Stimulated activated CD4-positive, alpha-beta T cell treated with anti-CD3 and anti-CD28 coated beads, Interleukin-1b, Interleukin-23, amount 100 ng/mL, for 24 hours (primary cell): Measurements from ENCODE around the gene ANO5.
"Not testable (repeated sequence)": the region's sequence is repeated elsewhere in the genome, so short reads cannot be mapped to it uniquely, and the experiment has no call there.

Source experiments
- DNase-seq, 4 experiments: peaks; one replicate each; pipeline ENCODE4 v3.0.0-alpha.2; 2020; ENCODE audit warnings: low read depth in 4 of 4, low spot score in 1 of 4

ANO5 gene

GRCh38 chr11:22203281-22203680 is 10.4 kb downstream of the ANO5 start:
- no peak for DNase-seq

DNA sequence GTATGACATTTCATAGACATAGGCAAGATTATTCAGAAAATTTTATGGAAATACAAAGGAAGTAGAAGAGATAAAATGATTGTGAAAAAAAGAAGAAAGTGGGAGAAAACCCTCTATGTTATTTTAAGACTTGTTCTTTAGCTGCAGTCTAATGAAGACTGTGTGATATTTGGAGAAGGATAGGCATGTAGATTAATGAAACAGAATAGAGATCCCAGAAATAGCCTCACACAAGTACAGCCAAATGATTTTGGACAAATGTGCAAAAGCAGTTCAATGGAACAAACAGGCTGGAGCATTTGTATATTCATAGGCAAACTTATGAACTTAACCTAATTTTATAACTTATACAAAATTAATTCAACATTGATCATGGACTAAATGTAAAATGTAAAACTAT is 14.3 kb downstream of the ANO5 start:
- no peak for DNase-seq

DNA sequence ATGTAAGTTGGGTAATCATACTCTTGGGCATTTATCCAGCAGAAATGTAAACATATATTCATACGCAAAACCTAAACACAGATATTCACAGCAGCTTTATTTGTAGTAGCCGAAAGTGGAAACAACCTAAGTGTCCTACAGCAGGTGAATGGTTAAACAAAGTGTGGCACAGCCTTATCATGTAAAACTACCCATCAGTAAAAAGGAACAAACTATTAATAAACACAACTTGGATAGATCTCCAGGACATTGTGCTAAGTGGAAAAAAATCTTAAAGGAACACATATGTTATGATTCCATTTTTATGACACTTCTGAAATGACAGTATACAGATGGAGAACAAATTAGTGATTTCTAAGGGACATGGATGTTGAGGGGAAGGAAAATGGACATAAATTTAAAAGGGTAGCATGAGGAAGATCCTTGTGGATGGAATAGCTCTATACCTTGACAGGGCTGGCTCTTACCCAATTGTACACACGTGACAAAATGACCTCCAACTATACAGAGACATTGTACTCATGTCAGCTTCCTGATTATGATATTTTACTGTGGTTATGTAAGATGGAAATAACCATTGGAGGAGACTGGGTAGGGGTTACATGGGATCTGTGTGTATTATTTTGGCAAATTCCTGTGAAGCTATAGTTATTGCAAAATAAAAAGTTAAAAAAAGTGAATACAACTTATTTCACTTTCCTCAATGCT is 15.4 kb downstream of the ANO5 start:
- DNase-seq, result no peak

DNA sequence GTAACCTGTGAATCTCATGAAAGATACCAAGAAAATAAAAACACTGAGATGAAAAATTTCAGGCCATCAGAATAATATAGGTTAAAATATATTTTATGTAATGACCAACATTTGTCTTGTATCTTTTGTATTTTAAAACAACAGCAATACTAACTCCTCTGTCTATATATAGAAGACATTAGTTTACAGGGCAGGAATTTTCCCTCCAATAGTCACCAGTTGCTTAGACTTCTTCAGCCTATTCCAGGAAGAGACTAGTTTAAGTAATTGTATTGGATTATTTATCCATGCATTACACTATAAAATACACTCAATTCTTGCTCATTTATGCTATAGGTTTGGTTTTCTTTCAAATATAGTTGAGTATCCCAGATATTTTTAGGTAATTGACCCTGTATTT is 24.1 kb downstream of the ANO5 start:
- no peak for DNase-seq

DNA sequence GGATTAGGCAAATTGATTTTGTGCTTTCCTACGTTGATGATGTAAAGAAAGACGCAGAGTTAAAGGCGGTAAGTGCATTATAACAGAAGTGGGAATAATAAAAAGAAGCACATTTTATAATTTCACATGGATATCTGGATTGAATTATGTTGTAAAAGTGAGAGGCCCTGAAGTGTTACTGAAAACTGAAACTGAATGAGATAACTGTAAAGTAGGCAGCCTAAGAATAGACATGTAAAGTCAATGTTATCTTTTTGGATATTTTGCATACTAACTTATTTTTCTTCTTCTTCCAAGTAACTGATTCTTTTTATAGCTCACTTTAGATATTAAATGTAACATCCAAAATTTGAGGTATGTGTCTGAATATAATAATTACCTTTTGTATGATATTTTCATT is 28.3 kb downstream of the ANO5 start:
- DNase-seq, result no peak

DNA sequence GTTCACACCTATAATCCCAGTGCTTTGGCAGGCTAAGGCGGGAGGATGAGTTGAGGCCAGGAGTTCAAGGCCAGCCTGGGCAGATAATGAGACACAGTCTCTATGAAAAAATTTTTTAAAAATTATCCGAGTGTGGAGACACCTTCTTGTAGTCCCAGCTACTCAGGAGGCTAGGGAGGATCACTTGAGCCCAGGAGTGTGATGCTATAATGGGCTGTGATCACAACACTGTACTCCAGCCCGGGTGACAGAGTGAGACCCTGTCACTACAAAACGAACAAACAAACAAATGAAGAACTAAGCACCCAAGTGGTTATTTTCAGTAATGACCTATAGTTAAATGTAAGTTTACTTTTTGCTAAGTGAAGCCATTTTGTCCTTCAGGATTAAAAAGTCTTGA is 32.3 kb downstream of the ANO5 start:
- DNase-seq, result no peak

DNA sequence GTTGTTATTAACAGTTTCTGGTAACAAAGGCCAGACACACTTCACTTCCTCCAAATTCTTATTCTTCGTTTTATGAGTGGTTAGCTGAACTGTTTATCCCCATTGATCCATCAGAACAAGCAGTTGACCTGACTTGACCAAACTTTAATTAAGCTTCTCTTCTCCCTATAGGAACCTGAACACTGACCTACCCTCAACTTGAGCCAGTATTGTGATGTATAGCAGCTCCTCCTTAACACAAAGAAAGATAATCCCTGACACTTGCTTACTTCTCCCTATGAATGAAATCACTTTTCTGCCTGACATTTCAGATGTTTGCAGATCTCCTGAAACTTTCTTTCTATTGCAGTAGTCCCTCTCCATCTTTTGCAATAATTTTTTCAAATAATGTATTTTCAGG is 41.9 kb downstream of the ANO5 start:
- DNase-seq, result no peak

DNA sequence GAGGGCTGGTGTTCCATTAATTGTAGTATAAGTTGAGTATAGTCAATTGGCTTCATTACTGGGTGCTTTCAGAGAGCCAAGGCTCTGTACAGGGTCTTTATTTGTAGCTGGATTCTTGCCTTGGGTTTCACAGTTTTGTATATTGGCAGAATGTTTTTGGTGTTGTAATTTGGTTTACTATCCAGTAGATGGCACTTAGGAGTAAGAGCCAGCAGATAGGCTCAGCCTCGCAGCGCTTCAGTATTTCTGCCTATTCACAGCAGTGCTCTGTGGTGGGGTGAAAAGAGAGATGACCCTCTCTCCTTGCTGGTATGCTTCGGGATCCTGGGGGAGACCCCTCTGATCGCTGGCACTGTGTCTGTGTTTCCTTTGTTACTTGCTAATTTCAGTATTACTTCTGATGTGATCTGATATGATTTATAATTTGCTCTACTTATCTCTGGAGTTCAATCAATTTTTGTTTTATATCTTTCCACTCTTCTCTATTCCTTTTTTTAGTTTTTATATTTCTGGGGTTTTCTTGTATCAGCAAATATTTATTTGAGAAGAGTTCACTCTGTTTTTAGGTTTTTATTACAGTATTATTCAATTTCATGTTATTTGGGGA is 52.2 kb downstream of the ANO5 start:
- peak in 1 of 4 experiments; percentile 1 for DNase-seq

GRCh38 chr11:22246992-22247391 is 54.1 kb downstream of the ANO5 start:
- DNase-seq, result no peak

- no peak for DNase-seq
Measured at GRCh38 chr11:22249871-22250270, 57.0 kb downstream of the ANO5 start.

- no peak for DNase-seq
Measured at GRCh38 chr11:22256876-22257275, 64.0 kb downstream of the ANO5 start.

DNA sequence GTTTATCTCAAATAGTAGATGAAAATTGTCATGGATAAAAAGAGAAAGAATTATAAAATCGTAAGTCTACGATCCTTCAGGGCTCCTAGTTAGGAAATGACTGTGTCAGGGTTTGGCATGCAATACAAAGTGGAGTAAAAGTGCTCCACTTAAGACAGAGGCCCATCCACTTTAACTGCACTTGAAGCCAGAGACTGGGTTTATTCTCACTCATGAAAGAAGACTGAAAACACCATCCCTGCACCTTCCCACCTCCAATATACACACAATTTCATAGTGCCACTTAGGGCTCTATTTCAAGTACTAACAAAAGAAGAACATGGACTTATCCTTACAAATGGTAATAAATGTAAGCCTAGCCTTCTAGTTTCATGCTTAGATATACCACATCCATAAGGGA is 70.7 kb downstream of the ANO5 start:
- no peak for DNase-seq

DNA sequence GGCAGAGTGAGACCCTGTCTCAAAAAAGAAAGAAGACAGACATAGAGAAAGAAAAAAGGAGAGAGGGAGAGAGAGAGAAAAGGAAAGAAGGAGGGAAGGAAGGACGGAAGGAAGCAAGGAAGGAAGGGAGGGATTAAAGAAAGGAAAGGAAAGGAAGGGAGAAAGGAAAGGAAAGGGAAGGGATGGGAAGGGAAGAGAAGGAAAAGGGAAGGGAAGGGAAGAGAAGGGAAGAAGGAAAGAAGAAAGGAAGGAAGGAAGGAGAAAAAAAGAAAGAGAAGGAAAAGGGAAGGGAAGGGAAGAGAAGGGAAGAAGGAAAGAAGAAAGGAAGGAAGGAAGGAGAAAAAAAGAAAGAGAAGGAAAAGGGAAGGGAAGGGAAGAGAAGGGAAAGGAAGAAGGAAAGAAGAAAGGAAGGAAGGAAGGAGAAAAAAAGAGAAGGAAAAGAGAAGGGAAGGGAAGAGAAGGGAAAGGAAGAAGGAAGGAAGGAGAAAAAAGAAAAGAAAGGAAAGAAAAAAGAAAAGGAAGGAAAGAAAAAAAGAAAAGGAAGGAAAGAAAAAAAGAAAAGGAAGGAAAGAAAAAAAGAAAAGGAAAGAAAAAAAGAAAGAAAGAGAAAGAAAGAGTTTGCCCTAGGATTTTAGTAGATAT is 76.2 kb downstream of the ANO5 start:
- not testable (repeated sequence) for DNase-seq

DNA sequence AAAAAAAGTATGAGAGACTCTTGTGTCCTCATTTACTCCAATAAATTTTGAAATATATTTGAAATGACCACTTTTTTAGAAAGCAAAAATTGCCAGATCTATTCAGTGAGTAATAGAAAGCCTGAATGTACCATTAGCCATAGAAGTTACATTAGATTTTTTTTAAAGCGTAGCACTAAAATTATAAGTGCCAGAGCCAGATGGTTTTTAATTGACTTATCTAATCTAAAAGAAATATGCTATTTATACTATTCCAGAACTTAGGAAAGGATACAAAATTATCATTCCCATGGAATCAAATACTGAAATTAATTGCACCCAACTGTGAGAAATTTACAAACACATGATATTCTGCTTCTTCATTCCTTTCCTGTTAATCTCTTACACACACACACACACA is 80.9 kb downstream of the ANO5 start:
- DNase-seq, result no peak

DNA sequence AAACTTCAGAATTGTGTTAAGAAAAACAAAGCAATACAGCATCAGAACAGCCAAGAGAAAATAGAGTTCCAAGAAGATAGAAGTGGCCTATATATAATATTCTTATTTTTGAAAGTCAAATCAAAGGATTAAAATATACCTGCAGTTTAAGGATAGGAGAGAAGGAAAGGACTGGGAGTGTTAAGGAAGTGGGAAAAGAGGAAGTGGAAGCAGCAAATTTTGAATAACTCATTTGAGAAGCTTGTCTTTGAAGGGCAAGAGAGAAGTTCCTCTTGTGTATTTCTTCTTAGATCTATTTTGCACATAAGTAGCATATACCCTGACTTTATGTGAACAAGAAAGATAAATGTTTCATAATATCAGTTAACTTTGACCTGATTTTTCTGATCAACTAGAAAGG is 82.7 kb downstream of the ANO5 start:
- DNase-seq, result no peak

GRCh38 chr11:22276535-22276934 is 83.7 kb downstream of the ANO5 start:
- no peak for DNase-seq

DNA sequence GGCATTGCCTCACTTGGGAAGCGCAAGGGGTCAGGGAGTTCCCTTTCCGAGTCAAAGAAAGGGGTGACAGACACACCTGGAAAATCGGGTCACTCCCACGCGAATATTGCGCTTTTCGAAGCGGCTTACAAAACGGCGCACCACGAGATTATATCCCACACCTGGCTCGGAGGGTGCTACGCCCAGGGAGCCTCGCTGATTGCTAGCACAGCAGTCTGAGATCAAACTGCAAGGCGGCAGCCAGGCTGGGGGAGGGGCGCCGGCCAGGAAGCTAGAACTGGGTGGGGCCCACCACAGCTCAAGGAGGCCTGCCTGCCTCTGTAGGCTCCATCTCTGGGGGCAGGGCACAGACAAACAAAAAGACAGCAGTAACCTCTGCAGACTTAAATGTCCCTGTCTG is 92.1 kb downstream of the ANO5 start:
- not testable (repeated sequence) for DNase-seq

DNA sequence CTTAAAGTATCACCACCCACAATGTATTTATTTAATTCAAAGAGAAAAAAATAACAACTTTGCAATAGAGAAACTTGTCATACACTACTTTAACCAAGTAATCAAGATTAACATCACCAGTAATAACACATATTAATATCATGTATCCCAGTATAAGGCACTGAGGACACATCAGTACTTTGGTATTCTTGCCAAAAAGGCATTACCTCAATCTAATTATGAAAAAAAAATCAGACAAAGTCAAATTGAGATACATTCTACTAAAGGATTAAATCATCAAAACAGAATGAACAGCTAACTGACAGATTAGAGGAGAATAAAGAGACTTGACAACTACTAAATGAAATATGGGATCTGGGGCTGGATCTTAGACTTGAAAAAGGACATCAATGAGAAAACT is 109.5 kb downstream of the ANO5 start:
- no peak for DNase-seq

- no peak for DNase-seq
Measured at GRCh38 chr11:22304337-22304961, 111.6 kb downstream of the ANO5 start.

GRCh38 chr11:22317656-22318055 is 124.8 kb downstream of the ANO5 start:
- no peak for DNase-seq

GRCh38 chr11:22331771-22332170 is 138.9 kb downstream of the ANO5 start:
- no peak for DNase-seq
